HL-60 (cell line): ENCODE results near the gene RITA1.

ENCODE experiments used
- DNase-seq, 2 experiments: peaks; one replicate each; pipeline ENCODE4 v3.0.0-alpha.2; 2010 to 2020; ENCODE audit warnings: low read depth in 1 of 2, low spot score in 1 of 2
- H3K27ac ChIP-seq: fragments of 250-450 bp; sonication (Bioruptor Pico); replicated peaks from 2 replicates; pipeline ENCODE4 v1.5.1; 2020; ENCODE audit warnings: mild to moderate bottlenecking, moderate library complexity
- H3K27me3 ChIP-seq: fragments of 250-450 bp; sonication (Bioruptor Pico); 2 replicates; pipeline ENCODE4 v1.5.1; 2021; ENCODE audit warnings: mild to moderate bottlenecking, moderate library complexity; ENCODE audit not compliant: insufficient read depth, poor library complexity, severe bottlenecking
- H3K4me3 ChIP-seq: replicated peaks from 2 replicates; pipeline ENCODE4 v1.5.1; 2011; ENCODE audit warnings: mild to moderate bottlenecking, control low read depth, low read length; ENCODE audit not compliant: insufficient read depth
- CTCF ChIP-seq: IDR thresholded peaks from one replicate; pipeline ENCODE4 v1.5.1; 2011; ENCODE audit warnings: low read length, control low read depth, inconsistent platforms; ENCODE audit not compliant: insufficient read depth
- GABPA ChIP-seq: IDR thresholded peaks from 2 replicates; pipeline ENCODE4 v1.6.1; 2012; ENCODE audit warnings: low read depth
- POLR2AphosphoS5 ChIP-seq: IDR thresholded peaks from 2 replicates; pipeline ENCODE4 v1.6.1; 2012; ENCODE audit warnings: low read depth
- REST ChIP-seq: IDR thresholded peaks from 2 replicates; pipeline ENCODE4 v1.6.1; 2012; ENCODE audit warnings: low read depth; ENCODE audit not compliant: insufficient replicate concordance
- SPI1 ChIP-seq: IDR thresholded peaks from 2 replicates; pipeline ENCODE4 v1.6.1; 2012; ENCODE audit warnings: low read depth, mild to moderate bottlenecking, borderline replicate concordance

The RITA1 gene

GRCh38 chr12:113142173-113142885 is 43.2 kb upstream of the RITA1 start:
- Histone ChIP-seq H3K27me3 (no peaks in the 10 kb centered on the region), H3K27ac (peak overlapping the region; percentile 97), H3K4me3 (no peak overlapping the region)
- TF ChIP-seq POLR2AphosphoS5 = peak; percentile 39; the same call in 1 of the 2 replicates
- TF ChIP-seq SPI1 = peak; percentile 97
- TF ChIP-seq REST = peak; percentile 18
- no peak for TF ChIP-seq CTCF
- TF ChIP-seq GABPA = no peak
- DNase-seq = peak; percentile 85 to 96

- TF ChIP-seq REST (no peak), GABPA (no peak), SPI1 (no peak), POLR2AphosphoS5 (no peak; the same call in 1 of the 2 replicates), CTCF (no peak)
- H3K27ac ChIP-seq = peak overlapping the region; percentile 97
- H3K4me3 ChIP-seq = no peak overlapping the region
- DNase-seq = no peak
- H3K27me3 ChIP-seq = no peaks in the 10 kb centered on the region
Measured at GRCh38 chr12:113142886-113143332, 42.6 kb upstream of the RITA1 start.

- Histone ChIP-seq H3K4me3 (no peak overlapping the region), H3K27ac (peak overlapping the region; percentile 97), H3K27me3 (no peaks in the 10 kb centered on the region)
- TF ChIP-seq REST (no peak), SPI1 (no peak), CTCF (no peak), POLR2AphosphoS5 (no peak), GABPA (no peak)
- DNase-seq = no peak
Measured at GRCh38 chr12:113143959-113144358, 41.6 kb upstream of the RITA1 start.
